Skin epidermis (tissue), 12 donors: ENCODE data around the gene NOX5.

Source experiments
- H3K27ac ChIP-seq, 21 experiments: fragments of 200-600 bp; sonication (generic) in 11 of 21; one replicate each; pipeline ENCODE4 v1.5.0; 2020; ENCODE audit warnings: mild to moderate bottlenecking in 3 of 21, inconsistent platforms in 2 of 21, moderate library complexity in 2 of 21
- H3K4me3 ChIP-seq, 7 experiments: fragments of 200-600 bp; sonication (generic) in 2 of 7; one replicate each; pipeline ENCODE4 v1.5.0; 2020; ENCODE audit warnings: inconsistent platforms in 2 of 7, mild to moderate bottlenecking in 2 of 7, moderate library complexity in 1 of 7

NOX5 gene

GRCh38 chr15:69015591-69015990 lies 1.1 kb downstream of the NOX5 start:
- no peak overlapping the region for H3K27ac ChIP-seq
- H3K4me3 ChIP-seq = no peak overlapping the region

- Histone ChIP-seq H3K27ac (no peak overlapping the region), H3K4me3 (no peak overlapping the region)
Measured at GRCh38 chr15:69016021-69016595, 1.6 kb downstream of the NOX5 start.

- Histone ChIP-seq H3K4me3 (no peak overlapping the region), H3K27ac (no peak overlapping the region)
Measured at GRCh38 chr15:69017978-69018377, 3.5 kb downstream of the NOX5 start.

GRCh38 chr15:69018951-69019350 lies 4.5 kb downstream of the NOX5 start:
- H3K27ac ChIP-seq = no peak overlapping the region

GRCh38 chr15:69021895-69022294 lies 7.4 kb downstream of the NOX5 start:
- H3K4me3 ChIP-seq = no peak overlapping the region
- no peak overlapping the region for H3K27ac ChIP-seq

More at GRCh38 chr15:69018951-69019350, 4.5 kb downstream of the NOX5 start:
- H3K4me3 ChIP-seq = no peak overlapping the region

- no peak overlapping the region for H3K4me3 ChIP-seq
- no peak overlapping the region for H3K27ac ChIP-seq
Measured at GRCh38 chr15:69025320-69025719, 10.8 kb downstream of the NOX5 start.

- no peak overlapping the region for H3K4me3 ChIP-seq
- no peak overlapping the region for H3K27ac ChIP-seq
Measured at GRCh38 chr15:69026355-69026754, 11.9 kb downstream of the NOX5 start.

GRCh38 chr15:69027976-69028518 lies 13.6 kb downstream of the NOX5 start:
- no peak overlapping the region for H3K4me3 ChIP-seq

GRCh38 chr15:69031013-69032001 lies 16.8 kb downstream of the NOX5 start:
- peak overlapping the region in 5 of 21 experiments; percentile 4 to 40 (median 13) for H3K27ac ChIP-seq
- H3K4me3 ChIP-seq = peak overlapping the region in 6 of 7 experiments; percentile 6 to 32 (median 16)

More at GRCh38 chr15:69027976-69028518, 13.6 kb downstream of the NOX5 start:
- no peak overlapping the region for H3K27ac ChIP-seq

GRCh38 chr15:69032031-69032430 lies 17.5 kb downstream of the NOX5 start:
- Histone ChIP-seq H3K27ac (peak overlapping the region in 4 of 21 experiments; percentile 4 to 81 (median 20)), H3K4me3 (peak overlapping the region in 5 of 7 experiments; percentile 6 to 32 (median 24))

GRCh38 chr15:69032703-69033373 lies 18.3 kb downstream of the NOX5 start:
- H3K27ac ChIP-seq = peak overlapping the region in 1 of 21 experiments; percentile 81
- no peak overlapping the region for H3K4me3 ChIP-seq

GRCh38 chr15:69034352-69034751 lies 19.9 kb downstream of the NOX5 start:
- Histone ChIP-seq H3K4me3 (no peak overlapping the region), H3K27ac (peak overlapping the region in 7 of 21 experiments; percentile 1 to 81 (median 55))

- Histone ChIP-seq H3K4me3 (no peak overlapping the region), H3K27ac (peak overlapping the region in 9 of 21 experiments; percentile 1 to 81 (median 52))
Measured at GRCh38 chr15:69035205-69035917, 20.9 kb downstream of the NOX5 start.

- H3K4me3 ChIP-seq = no peak overlapping the region
- peak overlapping the region in 5 of 21 experiments; percentile 30 to 81 (median 52) for H3K27ac ChIP-seq
Measured at GRCh38 chr15:69035918-69036258, 21.4 kb downstream of the NOX5 start.

- peak overlapping the region in 1 of 21 experiments; percentile 81 for H3K27ac ChIP-seq
- no peak overlapping the region for H3K4me3 ChIP-seq
Measured at GRCh38 chr15:69036826-69037225, 22.3 kb downstream of the NOX5 start.

- Histone ChIP-seq H3K4me3 (no peak overlapping the region), H3K27ac (no peak overlapping the region)
Measured at GRCh38 chr15:69037482-69037881, 23.0 kb downstream of the NOX5 start.

- H3K4me3 ChIP-seq = no peak overlapping the region
Measured at GRCh38 chr15:69037977-69038376, 23.5 kb downstream of the NOX5 start.

GRCh38 chr15:69038508-69038907 lies 24.0 kb downstream of the NOX5 start:
- H3K27ac ChIP-seq = no peak overlapping the region
- no peak overlapping the region for H3K4me3 ChIP-seq

More at GRCh38 chr15:69037977-69038376, 23.5 kb downstream of the NOX5 start:
- no peak overlapping the region for H3K27ac ChIP-seq

GRCh38 chr15:69039516-69040225 lies 25.2 kb downstream of the NOX5 start:
- no peak overlapping the region for H3K27ac ChIP-seq
- H3K4me3 ChIP-seq = no peak overlapping the region
